GM12891 (cell line): ENCODE data around the gene NCOA6.

Experiments
- POLR2A ChIP-seq: IDR thresholded peaks from 2 replicates; pipeline ENCODE4 v1.6.1; 2011; ENCODE audit warnings: low read depth, low read length, control low read depth
- TAF1 ChIP-seq: IDR thresholded peaks from 2 replicates; pipeline ENCODE4 v1.6.1; 2011; ENCODE audit warnings: low read depth, low read length, control low read depth

DNA sequence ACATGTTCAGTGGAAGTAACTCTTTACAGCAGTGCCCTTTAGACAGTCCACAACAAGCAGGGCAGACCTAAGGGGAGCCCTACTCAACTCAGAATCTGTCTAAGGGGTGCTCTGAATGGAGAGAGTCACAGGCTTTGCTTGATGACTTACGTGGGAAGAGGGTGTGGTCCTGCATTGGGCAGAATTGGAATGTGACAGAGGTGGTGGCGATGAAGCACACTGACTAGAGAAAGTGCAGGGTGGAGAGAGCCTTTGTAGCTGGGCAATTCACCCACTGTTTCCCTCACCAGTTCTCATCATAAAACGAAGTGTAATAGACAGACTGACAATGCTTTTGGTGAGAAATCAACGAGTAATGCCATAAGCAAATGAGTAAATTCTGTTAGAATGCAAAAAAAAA lies 110.1 kb downstream of the NCOA6 start:
- TF ChIP-seq POLR2A = no peak
- TF ChIP-seq TAF1 = no peak
